ACC112 (cell line): ENCODE measurements around the gene PLIN3.
"Not testable (repeated sequence)": the region's sequence is repeated elsewhere in the genome, so short reads cannot be mapped to it uniquely, and the experiment has no call there.

Experiments
- H2AFZ ChIP-seq: fragments of 200-600 bp; sonication (generic); one replicate; pipeline ENCODE4 v1.6.0; 2017; ENCODE audit warnings: antibody characterized with exemption, low read length; ENCODE audit not compliant: unreplicated experiment
- H3K27ac ChIP-seq: fragments of 200-600 bp; sonication (generic); 2 replicates; pipeline ENCODE4 v1.5.1; 2014; ENCODE audit warnings: low read depth, mild to moderate bottlenecking, antibody characterized with exemption, low read length, moderate library complexity
- H3K27me3 ChIP-seq: fragments of 200-600 bp; sonication (generic); 2 replicates; pipeline ENCODE4 v1.6.1; 2014; ENCODE audit warnings: mild to moderate bottlenecking, antibody characterized with exemption, low read length, moderate library complexity, mixed read lengths; ENCODE audit not compliant: insufficient read depth
- H3K36me3 ChIP-seq: fragments of 200-600 bp; sonication (generic); 2 replicates; pipeline ENCODE4 v1.6.1; 2016; ENCODE audit warnings: mild to moderate bottlenecking, antibody characterized with exemption, low read length, moderate library complexity, mixed read lengths; ENCODE audit not compliant: insufficient read depth
- H3K4me1 ChIP-seq: fragments of 200-600 bp; sonication (generic); one replicate; pipeline ENCODE4 v1.6.1; 2016; ENCODE audit warnings: low read length, mixed read lengths; ENCODE audit not compliant: insufficient read depth, unreplicated experiment, control insufficient read depth
- H3K4me3 ChIP-seq: fragments of 200-600 bp; sonication (generic); 2 replicates; pipeline ENCODE4 v1.5.1; 2014; ENCODE audit warnings: mild to moderate bottlenecking, low read depth, low read length
- H3K79me2 ChIP-seq: fragments of 200-600 bp; sonication (generic); one replicate; pipeline ENCODE4 v1.6.0; 2016; ENCODE audit warnings: low read length; ENCODE audit not compliant: control insufficient read depth, unreplicated experiment, insufficient read depth

PLIN3 gene

DNA sequence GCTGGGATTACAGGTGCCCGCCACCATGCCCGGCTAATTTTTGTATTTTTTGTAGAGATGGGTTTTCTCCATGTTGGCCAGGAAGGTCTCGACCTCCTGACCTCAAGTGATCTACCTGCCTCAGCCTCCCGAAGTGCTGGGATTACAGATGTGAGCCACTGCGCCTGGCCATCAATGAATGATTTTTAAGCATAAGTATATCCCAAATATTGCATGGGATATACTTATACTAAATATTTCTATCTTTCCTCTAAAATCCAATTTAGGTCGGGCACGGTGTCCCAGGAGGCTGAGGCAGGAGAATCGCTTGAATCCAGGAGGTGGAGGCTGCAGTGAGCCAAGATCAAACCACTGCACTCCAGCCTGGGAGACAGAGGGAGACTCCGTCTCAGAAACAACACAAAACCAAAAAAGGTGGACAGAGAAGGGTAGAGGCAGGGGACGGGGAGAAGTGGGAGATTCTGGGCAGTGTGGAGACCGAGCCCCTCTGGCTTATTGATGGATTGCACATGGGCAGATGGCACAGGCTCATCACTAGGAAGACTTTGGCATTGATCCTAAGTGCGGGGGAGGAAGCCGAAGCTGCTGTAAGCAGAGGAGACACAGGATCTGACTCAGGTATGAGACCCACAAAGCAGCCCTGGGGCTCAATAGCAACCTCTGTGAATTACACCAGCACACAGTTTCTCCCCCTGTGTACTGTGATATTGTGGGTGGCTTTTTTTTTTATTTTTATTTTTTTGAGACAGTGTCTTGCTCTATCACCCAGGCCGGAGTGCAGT, 21.8 kb upstream of the PLIN3 start:
- no peaks in the 10 kb centered on the region for H3K4me1 ChIP-seq
- no peaks in the 10 kb centered on the region for H3K36me3 ChIP-seq
- H3K27ac ChIP-seq: no peak overlapping the region
- no peaks in the 10 kb centered on the region for H3K27me3 ChIP-seq
- H3K79me2 ChIP-seq: no peaks in the 10 kb centered on the region
- no peak overlapping the region for H2AFZ ChIP-seq
- no peak overlapping the region for H3K4me3 ChIP-seq

DNA sequence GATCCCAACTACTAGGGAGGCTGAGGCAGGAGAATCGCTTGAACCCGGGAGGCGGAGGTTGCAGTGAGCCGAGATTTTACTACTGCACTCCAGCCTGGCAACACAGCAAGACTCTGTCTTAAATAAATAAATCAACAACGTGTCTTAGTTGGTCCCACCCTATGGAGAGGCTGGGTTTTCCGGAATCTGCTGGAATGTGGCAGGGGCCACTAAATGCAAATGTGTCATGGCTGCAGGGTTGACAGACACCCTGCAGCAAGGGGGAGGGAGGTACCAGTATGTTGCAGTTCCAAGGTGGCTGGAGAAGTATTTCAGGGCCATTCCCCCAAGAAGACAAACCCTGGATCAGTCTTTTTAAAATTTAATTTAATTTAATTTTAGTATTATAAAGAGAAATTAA, 20.3 kb upstream of the PLIN3 start:
- H2AFZ ChIP-seq, H3K4me3 ChIP-seq, H3K36me3 ChIP-seq, H3K27ac ChIP-seq, H3K27me3 ChIP-seq, H3K79me2 ChIP-seq, H3K4me1 ChIP-seq: not testable (repeated sequence)

DNA sequence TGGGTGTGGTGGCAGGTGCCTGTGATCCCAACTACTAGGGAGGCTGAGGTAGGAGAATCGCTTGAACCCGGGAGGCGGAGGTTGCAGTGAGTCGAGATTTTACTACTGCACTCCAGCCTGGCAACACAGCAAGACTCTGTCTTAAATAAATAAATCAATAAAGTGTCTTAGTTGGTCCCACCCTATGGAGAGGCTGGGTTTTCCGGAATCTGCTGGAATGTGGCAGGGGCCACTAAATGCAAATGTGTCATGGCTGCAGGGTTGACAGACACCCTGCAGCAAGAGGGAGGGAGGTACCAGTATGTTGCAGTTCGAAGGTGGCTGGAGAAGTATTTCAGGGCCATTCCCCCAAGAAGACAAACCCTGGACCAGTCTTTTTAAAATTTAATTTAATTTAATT, 17.5 kb upstream of the PLIN3 start:
- not testable (repeated sequence) for H3K79me2 ChIP-seq, H3K27ac ChIP-seq, H3K4me1 ChIP-seq, H3K4me3 ChIP-seq, H3K36me3 ChIP-seq, H2AFZ ChIP-seq, H3K27me3 ChIP-seq

DNA sequence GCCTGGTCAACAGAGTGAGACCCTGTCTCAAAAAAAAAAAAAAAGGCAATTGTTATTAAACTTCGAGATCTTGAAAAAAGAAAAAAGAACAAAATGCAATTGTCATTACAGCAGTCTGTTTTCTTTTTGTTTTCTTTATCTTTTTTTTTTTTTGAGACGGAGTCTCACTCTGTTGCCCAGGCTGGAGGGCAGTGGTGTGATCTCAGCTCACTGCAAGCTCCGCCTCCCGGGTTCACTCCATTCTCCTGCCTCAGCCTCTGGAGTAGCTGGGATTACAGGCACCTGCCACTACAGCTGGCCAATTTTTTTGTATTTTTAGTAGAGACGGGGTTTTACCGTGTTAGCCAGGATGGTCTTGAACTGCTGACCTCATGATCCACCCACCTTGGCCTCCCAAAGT, 15.4 kb upstream of the PLIN3 start:
- H3K36me3 ChIP-seq, H2AFZ ChIP-seq, H3K27ac ChIP-seq, H3K27me3 ChIP-seq, H3K79me2 ChIP-seq, H3K4me1 ChIP-seq, H3K4me3 ChIP-seq: not testable (repeated sequence)

DNA sequence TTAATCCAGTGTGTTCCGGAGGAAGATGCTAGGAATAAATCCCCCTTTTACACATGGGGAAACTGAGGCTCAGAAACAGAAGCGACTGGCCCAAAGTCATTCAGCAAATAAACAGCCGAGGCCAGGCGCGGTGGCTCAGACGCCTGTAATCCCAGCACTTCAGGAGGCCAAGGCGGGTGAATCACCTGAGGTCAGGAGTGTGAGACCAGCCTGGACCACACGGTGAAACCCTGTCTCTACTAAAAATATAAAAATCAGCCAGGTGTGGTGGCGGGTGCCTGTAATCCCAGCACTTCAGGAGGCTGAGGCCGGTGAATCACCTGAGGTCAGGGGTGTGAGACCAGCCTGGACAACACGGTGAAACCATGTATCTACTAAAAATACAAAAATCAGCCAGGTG, 11.6 kb upstream of the PLIN3 start:
- Histone ChIP-seq H3K27me3 (no peaks in the 10 kb centered on the region), H3K27ac (no peak overlapping the region), H3K79me2 (no peaks in the 10 kb centered on the region), H2AFZ (no peak overlapping the region), H3K36me3 (no peaks in the 10 kb centered on the region), H3K4me3 (no peak overlapping the region), H3K4me1 (no peaks in the 10 kb centered on the region)

DNA sequence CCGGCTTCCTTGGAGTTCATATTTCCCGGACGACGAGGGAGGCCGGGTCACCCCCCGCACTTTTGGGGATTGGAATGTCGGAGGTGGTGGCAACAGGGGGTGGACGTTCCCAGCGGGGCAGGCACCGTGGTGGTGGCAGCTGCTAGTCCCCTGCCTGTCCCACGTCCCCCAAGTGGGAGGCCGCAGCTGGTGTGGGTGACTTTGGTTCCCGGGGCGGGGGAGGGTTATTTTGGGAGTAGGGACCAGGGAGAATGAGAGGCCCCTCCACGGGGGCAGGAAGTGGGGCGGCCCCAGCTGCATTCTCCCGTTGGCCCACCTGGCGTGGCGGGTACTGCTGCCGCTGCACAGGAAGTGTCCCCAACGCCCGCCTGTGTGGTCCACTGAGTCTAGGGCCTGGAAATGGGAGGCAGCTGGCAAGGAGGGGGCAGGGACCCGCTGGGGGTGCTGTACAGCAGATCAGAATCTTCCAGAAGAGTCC, 11.1 kb upstream of the PLIN3 start:
- Histone ChIP-seq H3K79me2 (no peaks in the 10 kb centered on the region), H3K27me3 (no peaks in the 10 kb centered on the region), H3K36me3 (no peaks in the 10 kb centered on the region), H3K27ac (no peak overlapping the region), H3K4me1 (no peaks in the 10 kb centered on the region), H3K4me3 (no peak overlapping the region), H2AFZ (no peak overlapping the region)

DNA sequence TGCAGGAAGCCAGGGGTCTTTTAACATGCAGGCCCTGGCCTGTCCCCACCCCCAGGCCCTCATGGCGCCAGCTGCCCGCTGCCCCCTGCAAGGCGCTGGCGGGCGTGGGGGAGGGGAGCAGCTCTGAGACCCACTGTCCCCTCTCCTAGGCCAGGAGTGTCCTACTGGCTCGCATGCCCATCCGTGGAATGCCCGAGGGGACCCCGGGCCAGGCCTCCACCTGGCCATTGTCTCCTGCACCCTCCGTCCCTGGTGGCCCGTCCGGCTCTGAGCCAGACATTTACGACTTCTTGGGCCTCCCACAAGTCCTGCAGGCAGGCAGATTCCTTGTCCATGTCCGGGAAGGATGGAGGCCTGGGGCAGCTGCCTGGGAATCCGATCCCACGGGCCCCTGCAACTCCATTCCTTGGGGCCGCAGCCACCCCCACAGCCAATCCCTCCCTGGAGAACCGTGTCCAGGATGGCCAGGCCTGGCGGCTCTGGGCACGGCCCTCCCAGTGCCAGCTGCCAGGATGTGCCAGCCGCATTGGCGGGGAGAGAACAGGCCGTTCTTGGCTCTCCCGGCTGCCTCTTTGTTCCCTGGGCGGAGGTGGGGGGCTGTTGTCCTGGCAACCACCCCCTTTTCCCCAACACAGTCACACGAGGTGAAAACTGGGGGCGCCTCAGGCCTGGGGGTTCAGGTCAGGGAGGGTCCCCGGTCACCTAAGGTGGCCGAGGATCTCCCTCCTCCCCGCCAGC, 10.5 kb upstream of the PLIN3 start:
- H3K4me3 ChIP-seq: no peak overlapping the region
- H2AFZ ChIP-seq: no peak overlapping the region
- no peaks in the 10 kb centered on the region for H3K79me2 ChIP-seq
- H3K4me1 ChIP-seq: no peaks in the 10 kb centered on the region
- H3K36me3 ChIP-seq: no peaks in the 10 kb centered on the region
- H3K27me3 ChIP-seq: no peaks in the 10 kb centered on the region
- H3K27ac ChIP-seq: no peak overlapping the region

DNA sequence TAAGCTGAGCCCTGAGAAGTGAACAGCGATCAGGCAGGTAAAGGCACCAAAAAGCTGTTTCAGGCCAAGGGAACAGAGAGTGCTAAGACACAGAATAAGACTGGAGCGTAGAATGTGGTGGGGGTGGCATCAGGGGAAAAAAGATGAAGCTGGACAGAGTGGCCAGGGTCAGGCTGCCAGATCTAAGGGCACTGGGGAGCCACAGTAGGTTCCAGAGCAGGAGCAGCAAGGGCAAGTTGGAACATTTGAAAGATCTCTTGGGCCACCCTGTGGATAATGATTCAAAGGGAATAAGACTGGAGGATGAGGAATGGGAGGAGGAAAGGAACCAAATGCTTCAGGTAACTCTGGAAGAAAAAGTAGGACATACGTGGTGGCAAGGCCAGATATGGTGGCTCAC, 6.5 kb upstream of the PLIN3 start:
- Histone ChIP-seq H3K27ac (no peak overlapping the region), H3K4me1 (no peaks in the 10 kb centered on the region), H3K79me2 (no peaks in the 10 kb centered on the region), H3K4me3 (no peak overlapping the region), H3K27me3 (no peaks in the 10 kb centered on the region), H3K36me3 (no peaks in the 10 kb centered on the region), H2AFZ (no peak overlapping the region)

DNA sequence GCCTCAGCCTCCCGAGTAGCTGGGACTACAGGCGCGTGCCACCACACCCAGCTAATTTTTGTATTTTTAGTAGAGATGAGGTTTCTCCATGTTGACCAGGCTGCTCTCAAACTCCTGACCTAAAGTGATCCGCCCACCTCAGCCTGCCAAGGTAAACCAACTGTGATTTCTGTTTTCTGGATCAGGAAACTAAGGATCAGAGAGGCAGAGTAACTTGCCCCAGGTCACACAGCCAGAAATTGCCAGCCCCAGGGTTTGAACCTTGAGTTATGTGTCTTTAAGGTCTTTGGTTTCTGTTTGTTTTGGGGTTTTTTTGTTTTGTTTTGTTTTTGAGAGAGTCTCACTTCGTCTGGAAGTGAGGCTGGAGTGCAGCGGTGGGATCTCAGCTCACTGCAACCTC, 4.2 kb upstream of the PLIN3 start:
- Histone ChIP-seq H3K79me2 (peaks cover 6% of the 10 kb centered on the region), H2AFZ (no peak overlapping the region), H3K4me3 (no peak overlapping the region), H3K27ac (no peak overlapping the region), H3K4me1 (no peaks in the 10 kb centered on the region), H3K27me3 (no peaks in the 10 kb centered on the region), H3K36me3 (no peaks in the 10 kb centered on the region)

DNA sequence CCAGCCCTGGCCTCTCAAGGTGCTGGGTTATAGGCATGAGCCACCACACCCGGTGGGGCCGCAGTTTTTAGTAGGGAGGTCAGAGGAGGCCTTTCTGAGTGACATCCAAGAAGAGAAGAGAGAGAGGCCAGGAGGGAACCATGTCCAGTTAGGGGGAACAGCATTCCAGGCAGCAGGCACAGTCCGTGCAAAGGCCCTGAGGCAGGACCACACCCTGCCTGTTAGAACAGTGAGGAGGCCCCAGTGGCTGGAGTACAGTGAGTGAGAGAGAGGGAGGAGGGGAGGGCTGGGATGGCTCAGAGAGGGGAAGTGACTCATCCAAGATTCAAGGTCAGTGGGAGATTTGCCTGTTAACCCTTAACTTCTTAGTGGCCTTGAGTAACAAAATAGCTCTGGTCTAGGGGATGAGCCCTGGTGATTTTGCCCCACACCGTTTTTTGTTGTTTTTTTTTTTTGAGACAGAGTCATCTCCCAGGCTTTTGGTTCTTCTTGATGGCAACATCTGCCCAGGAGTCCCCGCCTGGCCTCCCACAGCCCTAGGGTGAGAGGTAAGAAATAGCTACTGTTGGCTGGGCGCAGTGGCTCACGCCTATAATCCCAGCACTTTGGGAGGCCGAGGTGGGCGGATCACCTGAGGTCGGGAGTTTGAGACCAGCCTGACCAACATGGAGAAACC, 2.7 kb upstream of the PLIN3 start:
- Histone ChIP-seq H3K27me3 (no peaks in the 10 kb centered on the region), H3K79me2 (peaks cover 17% of the 10 kb centered on the region), H2AFZ (no peak overlapping the region), H3K4me3 (no peak overlapping the region), H3K27ac (peak overlapping the region; percentile 59), H3K36me3 (no peaks in the 10 kb centered on the region), H3K4me1 (no peaks in the 10 kb centered on the region)
